Ecto neural progenitor cell (in vitro differentiated cells): ENCODE measurements around the gene PPP6R2.

ENCODE experiments used
- DNase-seq: peaks from one replicate; pipeline ENCODE4 v3.0.0-alpha.2; 2018; ENCODE audit warnings: low spot score

PPP6R2 gene

DNA sequence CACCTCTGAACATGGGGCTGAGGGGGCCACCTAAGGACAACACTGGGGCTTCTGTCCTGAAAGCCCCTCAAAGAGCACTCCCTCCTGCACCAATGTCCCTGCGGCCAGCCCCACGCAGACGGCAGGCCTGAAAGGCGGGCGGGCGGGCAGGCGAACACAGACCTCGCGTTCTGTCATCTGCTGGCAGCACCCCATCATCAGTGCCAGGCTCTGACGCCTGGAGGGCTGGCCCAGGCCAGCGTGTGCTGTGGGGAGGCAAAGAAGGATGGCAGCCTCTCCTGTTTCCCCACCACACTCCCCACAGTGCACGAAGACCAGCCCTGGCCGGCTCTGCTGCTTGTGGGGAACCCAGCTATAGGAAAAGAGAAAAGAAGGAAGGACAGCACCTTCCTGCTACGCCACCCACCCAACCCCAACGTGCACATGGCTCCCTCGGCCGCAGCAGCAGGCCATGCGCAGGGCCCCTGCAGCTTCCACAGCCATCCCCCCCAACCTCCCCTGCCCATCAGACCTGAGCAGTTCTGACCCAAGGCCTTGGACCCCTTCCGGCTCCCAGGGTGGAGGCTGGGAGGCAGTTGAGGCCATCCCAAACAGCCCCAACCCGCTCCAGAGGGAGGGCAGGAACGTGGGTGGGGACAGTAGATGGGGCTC, 128.2 kb downstream of the PPP6R2 start:
- no peak for DNase-seq

DNA sequence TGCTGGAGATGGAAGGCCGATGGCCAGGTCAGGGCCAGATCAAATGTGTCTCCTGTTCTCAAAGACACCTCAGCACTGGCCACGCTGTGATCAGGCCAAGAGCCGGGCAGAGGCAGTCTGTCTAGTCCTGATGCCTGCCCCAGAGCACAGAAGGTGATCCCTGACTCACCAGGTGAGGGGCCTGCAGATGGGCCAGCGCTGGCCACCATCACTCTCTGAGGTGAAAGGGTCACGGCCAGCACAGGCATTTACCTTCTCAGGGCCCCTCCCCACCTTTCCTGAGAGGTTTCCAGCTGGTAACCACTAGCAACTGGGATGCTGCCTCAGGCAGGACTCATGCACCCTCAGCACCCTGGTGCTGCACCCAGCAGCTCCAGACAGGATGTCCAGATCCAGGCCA, 128.8 kb downstream of the PPP6R2 start:
- DNase-seq: no peak

DNA sequence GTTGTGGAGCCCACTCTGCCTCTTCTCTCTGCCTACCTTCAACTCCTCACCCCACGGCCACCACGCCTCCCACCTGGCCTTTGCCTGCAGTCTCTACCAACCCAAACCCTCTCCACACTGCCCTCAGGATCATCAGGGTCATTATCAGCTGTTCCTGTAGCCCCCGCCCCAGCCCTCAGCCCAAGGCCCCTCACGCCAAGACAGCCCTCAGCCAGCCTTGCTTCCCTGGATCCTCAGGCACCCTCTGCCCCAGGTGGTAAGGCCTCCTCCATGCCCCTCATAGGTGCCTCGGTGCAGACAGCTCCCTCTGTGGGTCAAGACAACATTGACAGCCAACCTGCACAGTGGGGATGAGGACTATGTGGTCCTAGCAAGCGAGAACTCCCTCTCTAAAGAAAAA, 130.0 kb downstream of the PPP6R2 start:
- no peak for DNase-seq

DNA sequence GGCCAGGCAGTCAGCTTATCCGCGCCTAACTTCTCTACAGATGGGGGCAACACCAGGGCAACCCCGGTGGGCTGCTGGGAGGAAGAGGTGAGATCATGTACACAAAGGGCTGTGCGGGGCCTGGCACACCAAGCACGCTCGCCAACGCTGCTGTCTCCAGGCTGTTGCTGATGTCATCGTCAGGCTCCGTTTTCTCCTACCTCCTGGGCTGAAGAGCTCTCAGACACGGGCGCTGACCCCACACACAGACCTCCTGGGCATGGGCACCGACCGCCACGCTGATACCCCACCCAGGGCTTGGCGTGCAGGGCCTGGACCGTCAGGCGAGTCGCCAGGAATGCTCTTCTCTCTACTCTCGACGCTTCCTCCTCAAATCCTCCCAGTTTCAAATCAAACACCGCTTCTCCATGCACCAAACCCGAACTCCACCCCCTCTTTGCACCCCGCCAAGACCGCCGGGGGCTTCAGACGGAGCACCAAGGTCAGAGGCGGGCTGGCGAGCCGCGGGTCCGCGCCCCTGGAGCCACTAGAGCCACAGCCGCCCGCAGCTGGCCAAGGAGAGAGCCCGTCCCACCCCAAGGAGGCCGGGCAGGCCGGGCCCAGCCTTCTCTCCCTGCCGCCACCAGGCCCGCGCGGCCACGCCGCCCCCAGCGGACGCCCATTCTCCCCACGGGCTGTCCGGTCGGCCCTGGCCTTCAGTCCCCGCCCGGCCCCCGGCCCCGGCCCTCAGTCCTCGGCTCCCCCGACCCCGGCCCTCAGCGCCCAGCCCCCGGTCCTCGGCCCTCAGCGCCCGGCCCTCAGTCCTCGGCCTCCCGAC, 130.9 kb downstream of the PPP6R2 start:
- no peak for DNase-seq

DNA sequence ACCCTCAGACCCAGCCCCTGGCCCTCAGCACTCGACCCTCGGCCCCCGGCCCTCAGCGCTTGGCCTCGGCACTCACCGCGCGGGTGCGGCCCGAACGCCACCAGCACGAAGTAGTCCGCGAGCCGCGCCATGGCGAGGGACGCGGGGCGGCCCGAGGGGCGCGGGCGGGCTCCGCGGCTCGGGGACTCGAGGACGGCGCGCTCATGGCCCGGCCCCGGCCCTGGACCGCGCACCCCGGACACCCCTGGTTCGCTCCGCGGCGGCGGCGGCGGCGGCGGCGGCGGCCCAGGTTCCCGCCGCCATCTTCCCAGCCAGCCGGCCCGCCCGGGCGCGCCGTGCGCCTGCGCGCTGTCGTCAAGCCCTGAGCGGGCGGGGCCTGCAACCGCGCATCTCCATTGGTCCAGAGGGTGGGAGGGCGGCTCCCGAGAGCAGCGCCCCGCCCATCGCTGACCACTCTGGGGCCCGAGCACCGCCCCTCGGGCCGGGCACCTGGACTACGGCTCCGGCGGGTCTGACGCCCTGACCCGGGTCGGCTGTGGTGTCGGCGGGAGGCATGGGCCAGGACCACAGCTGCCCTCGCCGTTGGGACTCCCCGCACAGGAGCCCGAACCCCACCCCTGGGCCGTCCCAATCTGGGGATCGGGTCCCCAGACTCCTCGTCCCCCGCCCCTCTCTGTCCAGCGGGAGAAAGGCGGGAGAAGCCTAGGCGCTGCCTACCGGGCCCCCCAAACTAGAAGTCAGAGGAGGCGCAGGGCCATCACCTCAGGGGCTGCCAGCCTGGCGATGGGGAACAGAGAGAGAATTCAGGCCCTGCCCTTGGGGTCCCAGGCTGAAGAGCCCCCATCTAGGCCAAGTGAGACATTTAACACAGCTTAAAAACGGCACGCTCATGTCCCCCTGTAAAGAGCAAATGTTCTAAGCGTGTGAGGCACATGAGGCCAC, 131.9 kb downstream of the PPP6R2 start, which contains the start of gene SBF1:
SBF1 (minus strand) TSS at position 326 of the 942 bp plus-strand sequence; CDS start at position 131, 195 bp downstream.
- peak; percentile 95 for DNase-seq

DNA sequence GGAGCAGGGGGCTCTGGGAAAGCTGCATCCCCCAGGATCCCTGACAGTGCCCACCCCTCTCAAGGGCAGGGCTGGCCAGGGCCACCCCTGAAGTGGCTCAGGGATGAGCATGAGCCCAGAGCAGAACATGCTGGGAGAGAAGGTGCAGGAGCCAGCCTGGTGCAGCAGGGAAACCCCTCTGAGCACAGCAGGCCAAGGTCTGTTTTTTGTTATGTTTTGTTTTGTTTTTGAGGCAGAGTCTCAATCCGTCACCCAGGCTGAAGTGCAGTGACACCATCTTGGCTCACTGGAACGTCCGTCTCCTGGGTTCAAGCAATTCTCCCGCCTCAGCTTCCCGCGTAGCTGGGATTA, 132.5 kb downstream of the PPP6R2 start:
- no peak for DNase-seq

DNA sequence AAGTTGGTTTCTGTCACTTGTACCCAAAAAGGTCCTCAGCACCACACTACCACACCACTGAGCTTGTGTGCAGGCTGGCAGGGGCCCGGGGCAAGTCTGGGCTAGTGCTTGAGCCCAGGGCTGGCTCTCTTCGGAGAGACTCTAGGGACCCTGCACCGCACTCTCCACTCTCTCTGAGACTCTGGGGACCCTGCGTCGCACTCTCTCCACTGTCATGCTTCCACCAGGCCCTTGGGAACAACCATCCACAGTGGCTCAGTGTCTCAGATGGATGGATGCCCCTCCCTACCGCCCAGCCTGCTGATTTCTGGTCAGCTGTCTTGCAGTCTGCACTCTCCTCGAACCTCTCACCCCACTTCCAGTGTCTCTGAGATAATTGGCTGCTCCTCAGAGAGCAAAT, 133.7 kb downstream of the PPP6R2 start:
- DNase-seq: no peak

DNA sequence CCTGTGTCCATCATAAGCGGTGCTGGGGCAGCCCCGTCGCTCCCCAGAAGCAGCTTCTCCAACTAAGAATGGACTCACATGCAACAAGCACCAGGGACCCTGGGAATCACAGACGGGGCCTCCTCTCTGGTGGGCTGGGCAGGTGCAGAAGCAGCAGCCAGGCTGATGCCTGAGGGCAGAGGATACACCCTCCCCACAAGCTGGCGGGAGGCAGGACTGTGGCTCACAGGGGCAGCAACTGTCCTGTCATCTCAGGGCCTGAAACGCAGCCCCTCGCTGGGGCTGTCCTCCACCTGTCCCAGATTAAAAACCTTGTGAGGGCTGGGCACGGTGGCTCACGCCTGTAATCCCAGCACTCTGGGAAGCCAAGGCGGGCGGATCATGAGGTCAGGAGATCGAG, 134.8 kb downstream of the PPP6R2 start:
- DNase-seq: no peak

DNA sequence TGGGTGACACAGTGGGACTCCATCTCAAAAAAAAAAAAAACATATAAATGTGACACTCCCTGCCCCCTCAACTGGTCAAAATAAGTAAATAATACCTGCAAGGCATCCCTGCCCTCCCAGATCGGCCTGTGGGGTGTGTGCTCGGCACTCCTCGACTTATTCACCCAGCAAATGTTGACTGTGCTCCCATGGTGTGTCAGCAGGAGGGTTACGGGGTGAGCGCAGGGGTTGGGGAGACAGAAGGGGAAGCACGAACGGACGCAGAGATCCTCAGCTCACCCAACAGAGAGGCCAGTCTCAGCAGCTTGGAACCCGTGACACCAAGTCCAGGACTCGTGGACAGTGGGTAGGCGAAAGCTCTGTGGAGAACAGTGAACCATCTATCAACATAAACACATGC, 136.6 kb downstream of the PPP6R2 start:
- no peak for DNase-seq

DNA sequence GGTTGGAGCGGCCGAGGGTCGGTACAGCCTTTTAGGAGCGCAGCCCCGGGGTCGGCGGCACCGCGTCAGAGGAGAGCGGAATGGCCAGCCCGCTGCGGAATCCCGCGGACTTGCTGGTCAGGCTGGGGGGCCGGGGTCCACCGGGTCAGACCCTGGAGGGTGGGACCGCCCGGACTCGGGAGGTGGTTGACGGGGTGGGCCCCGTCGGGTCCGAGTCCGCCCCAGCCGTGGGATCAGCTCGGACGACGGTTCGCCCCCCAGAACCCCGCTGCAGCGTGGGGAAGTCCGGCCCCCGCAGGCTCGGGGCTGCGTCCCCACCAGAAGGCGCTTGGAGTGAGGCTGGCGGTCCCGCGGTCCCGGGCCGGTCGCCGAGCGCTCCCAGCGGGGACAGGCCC, 137.9 kb downstream of the PPP6R2 start:
- no peak for DNase-seq

DNA sequence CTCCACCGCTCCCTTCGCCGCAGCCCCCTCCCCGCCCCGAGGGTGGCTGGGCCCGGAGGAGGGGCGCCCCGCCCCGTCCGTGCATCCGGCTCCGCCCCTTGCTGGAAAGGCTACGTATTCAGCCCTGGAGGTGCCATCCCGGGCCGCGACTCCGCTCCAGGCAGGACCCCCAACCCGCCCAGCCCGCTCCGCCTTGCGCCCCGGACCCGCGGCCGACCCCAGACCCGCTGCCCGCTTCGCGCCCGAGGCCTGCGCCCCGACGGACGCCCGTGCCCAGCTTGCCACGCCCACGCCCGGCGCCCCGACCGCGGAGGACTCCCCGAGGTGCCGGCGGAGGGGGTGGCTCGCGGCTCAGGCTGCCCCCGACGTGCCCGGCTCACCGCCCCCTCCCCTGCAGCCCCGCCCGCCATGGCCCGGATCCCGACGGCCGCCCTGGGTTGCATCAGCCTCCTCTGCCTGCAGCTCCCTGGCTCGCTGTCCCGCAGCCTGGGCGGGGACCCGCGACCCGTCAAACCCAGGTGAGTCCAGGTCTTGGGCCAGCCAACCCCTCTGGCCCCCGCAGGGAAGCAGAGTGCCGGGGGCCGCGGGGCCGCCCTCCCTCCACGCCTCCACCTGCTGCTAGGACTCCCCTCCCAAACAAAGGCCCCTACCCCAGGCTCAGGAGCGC, 138.4 kb downstream of the PPP6R2 start, which contains the start of gene ADM2:
ADM2 (plus strand) TSS at position 104 of the 667 bp plus-strand sequence; CDS start at position 409, 305 bp downstream.
- peak; percentile 82 for DNase-seq

DNA sequence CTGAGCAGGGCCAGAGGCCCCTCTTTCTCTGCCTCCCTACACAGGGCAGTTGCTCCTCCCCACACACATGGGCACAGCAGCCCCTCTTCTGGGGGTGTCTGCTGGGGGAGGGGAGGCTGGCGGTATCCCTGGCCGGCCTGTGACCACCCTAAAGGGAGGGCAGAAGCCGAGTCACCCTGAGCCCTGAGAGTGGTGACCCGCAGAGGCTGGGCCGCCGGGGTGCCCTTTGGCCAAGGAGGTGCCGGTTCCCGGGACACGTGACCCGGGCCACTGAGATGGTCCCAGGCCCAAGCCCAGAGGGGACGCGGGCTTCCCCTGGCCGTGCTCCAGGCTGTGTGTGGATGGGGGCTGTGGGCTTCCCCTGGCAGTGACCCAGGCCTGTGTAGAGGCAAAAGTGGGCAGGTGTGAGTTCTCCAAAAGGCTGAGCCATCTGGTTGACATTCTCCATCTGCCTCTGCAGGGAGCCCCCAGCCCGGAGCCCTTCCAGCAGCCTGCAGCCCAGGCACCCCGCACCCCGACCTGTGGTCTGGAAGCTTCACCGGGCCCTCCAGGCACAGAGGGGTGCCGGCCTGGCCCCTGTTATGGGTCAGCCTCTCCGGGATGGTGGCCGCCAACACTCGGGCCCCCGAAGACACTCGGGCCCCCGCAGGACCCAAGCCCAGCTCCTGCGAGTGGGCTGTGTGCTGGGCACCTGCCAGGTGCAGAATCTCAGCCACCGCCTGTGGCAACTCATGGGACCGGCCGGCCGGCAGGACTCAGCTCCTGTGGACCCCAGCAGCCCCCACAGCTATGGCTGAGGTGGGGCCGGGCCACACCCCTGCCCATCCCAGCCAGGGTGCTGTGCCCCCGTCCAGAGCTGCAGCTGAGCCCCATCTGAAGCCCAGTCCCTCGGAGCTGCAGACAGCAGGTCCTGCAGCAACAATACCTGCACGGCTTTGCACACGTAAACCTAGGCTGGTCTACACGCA, 139.3 kb downstream of the PPP6R2 start:
- DNase-seq: no peak

DNA sequence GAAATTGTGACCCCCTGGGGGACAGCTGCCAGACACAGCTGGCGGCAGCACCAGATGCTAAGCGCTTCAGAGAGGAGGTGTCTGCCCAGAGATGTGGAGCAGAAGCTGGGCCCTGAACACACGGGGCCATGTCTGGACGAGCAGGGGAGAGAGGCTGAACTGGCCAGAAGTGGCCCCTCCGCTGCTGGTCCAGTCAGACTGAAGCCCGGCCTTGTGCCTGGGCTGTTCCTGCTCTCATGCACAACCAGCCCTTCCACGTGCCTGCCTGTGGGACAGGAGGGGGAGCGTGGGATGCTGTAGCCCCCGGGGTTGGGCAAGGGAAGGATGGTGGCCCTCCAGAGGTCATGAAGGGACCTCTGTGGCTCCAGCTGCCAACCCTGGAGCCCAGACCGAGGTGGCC, 140.0 kb downstream of the PPP6R2 start:
- no peak for DNase-seq

DNA sequence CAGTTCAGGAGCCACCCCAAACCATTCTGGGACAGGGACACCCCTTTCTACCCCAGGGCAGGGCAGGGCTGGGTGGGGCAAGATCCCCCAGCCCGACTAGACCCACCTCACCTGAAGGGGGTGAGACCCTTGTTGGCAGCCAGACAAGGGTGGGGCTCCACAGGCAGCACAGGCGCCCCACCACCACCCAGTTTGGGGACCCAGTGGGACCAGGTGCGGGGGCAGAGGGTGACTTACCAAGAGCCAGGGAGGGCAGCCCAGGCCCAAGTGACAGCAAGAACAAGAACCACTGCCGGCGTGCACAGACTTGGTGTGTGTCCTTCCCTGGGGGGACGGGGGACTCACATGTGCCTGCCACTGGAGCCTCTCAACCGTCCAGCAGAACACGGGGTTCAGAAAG, 140.4 kb downstream of the PPP6R2 start:
- no peak for DNase-seq

DNA sequence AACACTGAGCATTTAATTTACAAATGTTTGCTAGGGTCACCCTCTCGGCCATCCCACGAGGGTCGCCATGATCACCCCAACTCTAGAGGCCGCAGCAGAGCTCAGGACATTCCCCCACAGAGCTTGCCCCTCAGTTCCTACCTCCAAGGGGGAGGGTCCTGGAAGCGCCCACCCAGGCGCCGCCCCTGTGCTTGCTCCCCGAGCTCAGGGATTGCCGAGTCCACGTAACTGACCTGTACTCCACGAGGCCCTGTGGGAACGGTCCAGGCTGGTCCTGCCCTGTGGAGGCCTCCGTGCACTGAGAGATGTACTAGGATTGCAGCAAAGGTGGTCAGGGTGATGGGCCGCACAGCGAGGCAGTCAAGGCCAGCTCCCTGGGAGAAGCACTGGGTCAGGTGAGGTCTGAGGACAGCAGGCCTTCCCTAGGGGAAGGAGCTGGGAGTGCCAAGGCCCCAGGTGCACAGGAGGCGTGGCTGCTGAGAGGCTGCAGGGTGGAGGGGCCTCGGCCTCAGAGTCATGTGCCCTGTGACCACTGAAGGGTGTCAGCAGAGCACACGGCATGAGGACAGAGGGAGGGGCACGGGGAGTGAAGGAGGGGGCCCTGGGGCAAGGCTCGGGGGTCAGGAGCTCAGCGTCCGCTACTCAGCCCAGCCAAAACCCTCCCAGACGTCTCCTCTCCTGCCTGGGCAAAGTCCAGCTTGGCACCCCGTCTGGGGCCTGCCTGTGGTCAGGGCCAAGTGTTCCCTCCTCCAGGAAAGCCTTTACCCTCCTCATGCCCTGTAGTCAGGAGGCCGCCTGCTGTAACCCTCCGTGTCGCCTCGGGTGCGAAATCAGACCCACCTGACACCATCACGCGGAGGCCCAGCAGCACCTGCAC, 141.1 kb downstream of the PPP6R2 start:
- no peak for DNase-seq

DNA sequence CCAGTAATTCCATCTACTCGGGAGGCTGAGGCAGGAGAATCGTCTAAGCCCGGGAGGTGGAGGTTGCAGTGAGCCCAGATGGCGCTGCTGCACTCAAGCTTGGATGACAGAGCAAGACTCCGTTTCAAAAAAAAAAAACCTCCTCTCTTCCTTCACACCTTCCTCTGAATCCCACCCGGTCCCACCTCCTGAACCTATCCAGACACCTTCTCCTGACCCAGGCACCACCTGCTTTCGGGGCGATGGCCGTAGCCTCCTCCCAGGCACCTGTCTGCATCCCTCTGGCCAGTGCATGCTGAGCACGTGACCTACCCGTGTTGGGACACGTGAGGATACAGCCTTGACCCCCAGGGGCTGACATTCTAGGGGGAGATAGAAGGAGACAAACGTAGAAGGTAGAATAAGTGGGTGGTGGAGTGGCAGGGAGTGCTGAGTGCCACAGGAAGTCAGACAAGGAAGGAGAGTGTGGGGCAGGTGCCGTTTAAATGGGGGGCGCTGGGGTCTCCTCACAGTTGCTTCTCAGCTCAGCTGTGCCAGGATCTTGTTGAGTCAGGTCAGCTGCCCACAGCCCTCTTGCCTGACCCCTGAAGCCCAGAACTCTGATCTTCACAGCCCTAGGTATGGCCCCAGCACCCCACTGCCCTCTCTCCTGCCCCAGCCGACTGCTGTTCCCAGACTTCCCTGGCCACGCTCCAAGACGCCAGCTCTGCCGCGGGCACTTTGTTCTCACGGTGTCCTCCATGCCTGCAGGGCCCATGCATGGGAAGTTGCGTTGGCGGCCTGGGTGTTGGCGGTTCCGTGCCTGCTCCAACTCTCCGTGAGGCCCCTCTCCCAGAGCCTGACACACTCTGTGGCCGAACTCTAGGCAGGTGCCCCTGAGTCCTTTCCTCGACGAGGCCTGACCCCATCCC, 142.3 kb downstream of the PPP6R2 start:
- no peak for DNase-seq

DNA sequence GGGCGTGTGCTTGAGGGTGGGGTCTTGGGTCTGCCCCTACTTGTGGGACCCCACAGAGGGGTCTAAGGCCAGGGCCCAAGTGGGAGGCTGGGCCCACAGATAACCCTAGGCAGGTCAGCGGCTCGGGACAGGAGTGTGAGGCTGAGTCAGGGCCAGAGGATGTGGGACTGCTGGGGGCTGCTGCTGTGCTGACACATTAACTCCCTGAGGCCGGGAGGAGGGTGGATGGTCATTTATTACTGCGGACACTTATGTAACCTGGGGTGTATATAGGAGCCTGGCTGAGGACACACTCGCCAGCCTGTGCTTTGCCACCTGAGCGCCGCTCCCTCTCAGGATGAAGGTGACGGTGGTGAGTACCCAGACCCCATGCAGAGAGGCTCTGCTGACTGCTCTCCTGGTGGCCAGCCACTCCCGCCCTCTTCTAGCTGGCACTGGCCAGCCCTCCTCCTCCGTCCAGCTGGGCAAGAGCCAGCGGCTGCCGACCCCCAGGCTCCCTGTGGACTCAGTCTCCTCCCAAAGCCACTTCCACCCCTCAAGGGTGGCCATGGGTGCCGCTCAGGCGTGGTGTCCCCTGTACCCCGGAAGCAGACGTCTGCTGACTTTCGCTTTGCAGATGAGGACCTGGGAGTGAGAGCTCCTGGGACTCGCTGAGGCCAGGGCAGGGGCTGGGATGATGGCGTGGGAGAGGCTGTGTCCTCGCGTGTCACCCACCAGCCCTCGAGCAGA, 143.6 kb downstream of the PPP6R2 start, which contains the start of gene MIOX:
MIOX (plus strand) TSS at position 299 of the 729 bp plus-strand sequence; CDS start at position 338, 39 bp downstream.
- no peak for DNase-seq
